Medulla oblongata (tissue), 1 donor: ENCODE results near the gene KYNU.
"Not testable (repeated sequence)": the region's sequence is repeated elsewhere in the genome, so short reads cannot be mapped to it uniquely, and the experiment has no call there.

Experiments used
- DNase-seq: peaks from one replicate; pipeline ENCODE4 v3.0.0-alpha.2; 2015; ENCODE audit errors: extremely low spot score

KYNU gene

GRCh38 chr2:142871396-142871795 lies 6.1 kb upstream of the KYNU start:
- no peak for DNase-seq

- no peak for DNase-seq
These were observed 4.4 kb upstream of the KYNU start for GRCh38 chr2:142872882-142873724.

GRCh38 chr2:142873831-142874287 lies 3.6 kb upstream of the KYNU start:
- no peak for DNase-seq

- DNase-seq, result no peak
These were observed 3.1 kb upstream of the KYNU start for GRCh38 chr2:142874293-142874814.

GRCh38 chr2:142875010-142875409 lies 2.5 kb upstream of the KYNU start:
- no peak for DNase-seq

- no peak for DNase-seq
These were observed 1.8 kb upstream of the KYNU start for GRCh38 chr2:142875652-142876051.

- no peak for DNase-seq
These were observed 1.0 kb upstream of the KYNU start for GRCh38 chr2:142876423-142876822.

GRCh38 chr2:142878031-142878678 lies 691 bp downstream of the KYNU start:
- no peak for DNase-seq

- DNase-seq, result no peak
These were observed 1.7 kb downstream of the KYNU start for GRCh38 chr2:142879151-142879550.

GRCh38 chr2:142880279-142880678 lies 2.8 kb downstream of the KYNU start:
- no peak for DNase-seq

GRCh38 chr2:142881619-142882018 lies 4.2 kb downstream of the KYNU start:
- DNase-seq, result no peak

GRCh38 chr2:142882500-142882899 lies 5.0 kb downstream of the KYNU start:
- not testable (repeated sequence) for DNase-seq

GRCh38 chr2:142883526-142883925 lies 6.1 kb downstream of the KYNU start:
- DNase-seq, result no peak

GRCh38 chr2:142885543-142885942 lies 8.1 kb downstream of the KYNU start:
- no peak for DNase-seq

GRCh38 chr2:142892715-142893114 lies 15.3 kb downstream of the KYNU start:
- DNase-seq, result no peak

- DNase-seq, result no peak
These were observed 15.8 kb downstream of the KYNU start for GRCh38 chr2:142893241-142893640.

GRCh38 chr2:142897807-142898206 lies 20.3 kb downstream of the KYNU start:
- no peak for DNase-seq

- DNase-seq, result not testable (repeated sequence)
These were observed 22.9 kb downstream of the KYNU start for GRCh38 chr2:142900327-142900726.

GRCh38 chr2:142901780-142902179 lies 24.3 kb downstream of the KYNU start:
- no peak for DNase-seq

- DNase-seq, result not testable (repeated sequence)
These were observed 26.3 kb downstream of the KYNU start for GRCh38 chr2:142903726-142904125.

- no peak for DNase-seq
These were observed 30.2 kb downstream of the KYNU start for GRCh38 chr2:142907653-142908052.

GRCh38 chr2:142914507-142915313 lies 37.2 kb downstream of the KYNU start:
- DNase-seq, result no peak
